Astrocyte of the spinal cord (primary cell): ENCODE data around the gene GRK6.

ENCODE experiments used
- DNase-seq: peaks from one replicate; pipeline ENCODE4 v3.0.0; 2011; ENCODE audit warnings: low read depth, low spot score
- H3K4me3 ChIP-seq: 2 replicates; pipeline ENCODE4 v1.5.1; 2011; ENCODE audit warnings: low read depth, mild to moderate bottlenecking, low read length, moderate library complexity
- CTCF ChIP-seq: IDR thresholded peaks from 2 replicates; pipeline ENCODE4 v1.5.1; 2012; ENCODE audit warnings: low read depth, mild to moderate bottlenecking, low read length, inconsistent platforms
- in situ Hi-C: cut with HindIII; loops from 2 replicates; pipeline ENCODE4 v1.10.0; 2017; ENCODE audit warnings: low sequenced_read_pairs

The GRK6 gene

GRCh38 chr5:177383181-177383580, 43.3 kb upstream of the GRK6 start:
- in situ Hi-C loops, result no loop called here
- TF ChIP-seq CTCF, result no peak
- no peak overlapping the region for H3K4me3 ChIP-seq
- DNase-seq, result no peak

GRCh38 chr5:177384134-177384533, 42.3 kb upstream of the GRK6 start, which contains the start of gene SLC34A1:
TSS of gene SLC34A1 (plus strand) at chr5:177384434. CDS start at chr5:177385742, 1,308 bp downstream.
- in situ Hi-C loops, result no loop called here
- no peak for DNase-seq
- no peak for TF ChIP-seq CTCF
- H3K4me3 ChIP-seq, result no peak within 1 kb of the TSS

DNA sequence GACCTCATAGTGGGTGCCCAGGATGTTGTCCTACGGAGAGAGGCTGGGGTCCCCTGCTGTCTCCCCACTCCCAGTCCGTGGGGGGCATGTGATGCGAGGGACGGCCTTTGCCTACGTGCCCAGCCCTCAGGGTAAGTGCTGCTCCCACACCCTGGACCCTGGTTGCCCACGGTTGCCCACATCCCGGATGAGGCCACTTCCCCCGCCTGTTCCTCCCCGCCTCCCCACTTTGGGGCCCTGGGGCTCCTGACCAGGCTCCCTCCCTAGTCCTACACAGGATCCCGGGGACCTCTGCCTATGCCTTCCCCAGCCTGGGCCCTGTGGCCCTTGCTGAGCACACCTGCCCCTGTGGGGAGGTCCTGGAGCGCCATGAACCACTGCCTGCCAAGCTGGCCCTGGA, 40.8 kb upstream of the GRK6 start:
- TF ChIP-seq CTCF, result no peak
- H3K4me3 ChIP-seq, result no peak overlapping the region
- DNase-seq, result no peak
- in situ Hi-C loops, result no loop called here

GRCh38 chr5:177386542-177386941, 39.9 kb upstream of the GRK6 start:
- in situ Hi-C loops, result no loop called here
- no peak for TF ChIP-seq CTCF
- no peak for DNase-seq
- no peak overlapping the region for H3K4me3 ChIP-seq

DNA sequence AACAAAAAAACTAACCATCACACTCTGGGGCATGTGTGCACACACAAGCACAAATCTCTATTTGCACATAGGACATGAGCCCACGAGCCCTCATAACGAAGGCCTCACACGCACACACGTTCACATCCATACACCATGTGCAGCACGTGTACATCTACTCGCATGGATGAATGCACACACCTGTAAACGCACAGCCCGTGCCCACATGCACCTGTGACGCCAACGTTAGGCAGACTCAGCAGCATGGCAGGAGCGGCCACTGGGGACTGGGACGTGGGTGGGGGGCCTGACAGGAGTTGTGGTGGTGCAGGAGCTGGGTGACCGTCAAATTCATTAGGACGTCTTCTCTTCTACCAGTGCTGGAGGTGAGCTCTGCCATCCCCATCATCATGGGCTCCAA, 39.1 kb upstream of the GRK6 start:
- no peak overlapping the region for H3K4me3 ChIP-seq
- no peak for TF ChIP-seq CTCF
- in situ Hi-C loops, result no loop called here
- no peak for DNase-seq

GRCh38 chr5:177388521-177389052, 37.9 kb upstream of the GRK6 start:
- TF ChIP-seq CTCF, result no peak
- no peak for DNase-seq
- in situ Hi-C loops, result no loop called here
- no peak overlapping the region for H3K4me3 ChIP-seq
